SK-N-SH treated with all-trans-retinoic acid at 6 μM for 48 hours (cell line): ENCODE results near the gene DCBLD2.
A peak's percentile ranks its signal among the peaks of the same experiment; 100 is the strongest.
"Not testable (repeated sequence)": the region's sequence is repeated elsewhere in the genome, so short reads cannot be mapped to it uniquely, and the experiment has no call there.

ENCODE experiments used
- ATAC-seq: fragments of 200-7000 bp; cut with Tn5 transposase; 3 replicates; pipeline ENCODE4 v1.9.1; 2020; ENCODE audit warnings: mild to moderate bottlenecking, moderate library complexity
- ARNTL ChIP-seq: fragments of 450-650 bp; formaldehyde crosslinking; IDR thresholded peaks from 2 replicates; pipeline ENCODE4 v1.5.0; 2020; ENCODE audit warnings: low read depth, mild to moderate bottlenecking, moderate library complexity, borderline replicate concordance
- BACH2 ChIP-seq: fragments of 250-450 bp; sonication (Bioruptor Pico); IDR thresholded peaks from 2 replicates; pipeline ENCODE4 v1.9.0; 2021; ENCODE audit warnings: mild to moderate bottlenecking, borderline replicate concordance
- CREB5 ChIP-seq: fragments of 250-450 bp; sonication (Bioruptor Pico); IDR thresholded peaks from 2 replicates; pipeline ENCODE4 v1.5.1; 2020; ENCODE audit warnings: low read depth, mild to moderate bottlenecking, moderate library complexity
- CSDC2 ChIP-seq: fragments of 250-450 bp; sonication (Bioruptor Pico); IDR thresholded peaks from 2 replicates; pipeline ENCODE4 v1.5.0; 2020; ENCODE audit warnings: mild to moderate bottlenecking, moderate library complexity
- ESRRG ChIP-seq: fragments of 250-450 bp; sonication (Bioruptor Pico); IDR thresholded peaks from 2 replicates; pipeline ENCODE4 v1.6.1; 2021; ENCODE audit warnings: mild to moderate bottlenecking
- GLIS3 ChIP-seq: fragments of 250-450 bp; sonication (Bioruptor Pico); IDR thresholded peaks from 2 replicates; pipeline ENCODE4 v1.5.0; 2020; ENCODE audit warnings: mild to moderate bottlenecking, moderate library complexity
- ISL1 ChIP-seq: fragments of 250-450 bp; sonication (Bioruptor Pico); IDR thresholded peaks from 2 replicates; pipeline ENCODE4 v2.1.2; 2022; ENCODE audit warnings: mild to moderate bottlenecking, moderate library complexity
- OSR1 ChIP-seq: fragments of 250-450 bp; sonication (Bioruptor Pico); IDR thresholded peaks from 2 replicates; pipeline ENCODE4 v1.8.0; 2022; ENCODE audit warnings: moderate library complexity, mild to moderate bottlenecking, inconsistent platforms
- POU6F1 ChIP-seq: fragments of 250-450 bp; sonication (Bioruptor Pico); IDR thresholded peaks from 2 replicates; pipeline ENCODE4 v1.8.0; 2021; ENCODE audit warnings: low read depth, mild to moderate bottlenecking, moderate library complexity, borderline replicate concordance
- PPARA ChIP-seq: fragments of 250-450 bp; sonication (Bioruptor Pico); IDR thresholded peaks from 2 replicates; pipeline ENCODE4 v1.5.0; 2020; ENCODE audit warnings: mild to moderate bottlenecking, borderline replicate concordance
- RARB ChIP-seq: fragments of 250-450 bp; sonication (Bioruptor Pico); IDR thresholded peaks from 2 replicates; pipeline ENCODE4 v1.8.0; 2021; ENCODE audit warnings: mild to moderate bottlenecking, moderate library complexity
- SNAI2 ChIP-seq: fragments of 250-450 bp; sonication (Bioruptor Pico); IDR thresholded peaks from 2 replicates; pipeline ENCODE4 v1.5.0; 2020; ENCODE audit warnings: mild to moderate bottlenecking, moderate library complexity
- TCF4 ChIP-seq: fragments of 250-450 bp; sonication (Bioruptor Pico); IDR thresholded peaks from 2 replicates; pipeline ENCODE4 v1.8.0; 2021; ENCODE audit warnings: mild to moderate bottlenecking, moderate library complexity, borderline replicate concordance
- TOX ChIP-seq: fragments of 250-450 bp; sonication (Bioruptor Pico); IDR thresholded peaks from 2 replicates; pipeline ENCODE4 v1.8.0; 2021; ENCODE audit warnings: mild to moderate bottlenecking, moderate library complexity, borderline replicate concordance
- TSHZ2 ChIP-seq: fragments of 250-450 bp; sonication (Bioruptor Pico); IDR thresholded peaks from 2 replicates; pipeline ENCODE4 v1.5.0; 2020; ENCODE audit warnings: mild to moderate bottlenecking, moderate library complexity
- ZC3H10 ChIP-seq: fragments of 250-450 bp; sonication (Bioruptor Pico); IDR thresholded peaks from 2 replicates; pipeline ENCODE4 v1.5.1; 2021; ENCODE audit warnings: mild to moderate bottlenecking, moderate library complexity
- ZFP3 ChIP-seq: fragments of 250-450 bp; sonication (Bioruptor Pico); IDR thresholded peaks from 2 replicates; pipeline ENCODE4 v1.5.0; 2020; ENCODE audit warnings: mild to moderate bottlenecking, moderate library complexity
- ZFP30 ChIP-seq: fragments of 450-650 bp; formaldehyde crosslinking; IDR thresholded peaks from 2 replicates; pipeline ENCODE4 v1.5.0; 2022; ENCODE audit warnings: mild to moderate bottlenecking, moderate library complexity
- ZNF565 ChIP-seq: fragments of 450-650 bp; formaldehyde crosslinking; conservative IDR thresholded peaks from 2 replicates; pipeline ENCODE4 v1.5.0; 2020; ENCODE audit warnings: low read depth, mild to moderate bottlenecking, moderate library complexity
- ZNF70 ChIP-seq: fragments of 450-650 bp; formaldehyde crosslinking; IDR thresholded peaks from 2 replicates; pipeline ENCODE4 v1.5.0; 2020; ENCODE audit warnings: mild to moderate bottlenecking, moderate library complexity
- ZNF8 ChIP-seq: fragments of 450-650 bp; formaldehyde crosslinking; IDR thresholded peaks from 2 replicates; pipeline ENCODE4 v1.5.0; 2020; ENCODE audit warnings: mild to moderate bottlenecking, moderate library complexity

The DCBLD2 gene

GRCh38 chr3:98874602-98875249 is 26.8 kb downstream of the DCBLD2 start (continued):
- no peak for TF ChIP-seq RARB (CRISPR knock-in tag)
- TF ChIP-seq PPARA (CRISPR knock-in tag) = no peak
- no peak for TF ChIP-seq ISL1

- no peak for ATAC-seq
- TF ChIP-seq ISL1 (no peak), ARNTL (CRISPR knock-in tag) (no peak), CSDC2 (CRISPR knock-in tag) (no peak)
Measured at GRCh38 chr3:98869391-98869790, 32.1 kb downstream of the DCBLD2 start.

- not testable (repeated sequence) for ATAC-seq
Measured at GRCh38 chr3:98857971-98858370, 43.5 kb downstream of the DCBLD2 start.

- ATAC-seq = not testable (repeated sequence)
Measured at GRCh38 chr3:98857258-98857657, 44.2 kb downstream of the DCBLD2 start.

GRCh38 chr3:98856724-98857123 is 44.8 kb downstream of the DCBLD2 start:
- TF ChIP-seq ISL1 (no peak), POU6F1 (CRISPR knock-in tag) (no peak), TCF4 (no peak), PPARA (CRISPR knock-in tag) (no peak), ZC3H10 (no peak), ZFP3 (CRISPR knock-in tag) (no peak), ZFP30 (CRISPR knock-in tag) (no peak), BACH2 (CRISPR knock-in tag) (no peak), TOX (CRISPR knock-in tag) (no peak), ZNF8 (no peak)
- no peak for ATAC-seq

GRCh38 chr3:98855806-98856400 is 45.6 kb downstream of the DCBLD2 start:
- TF ChIP-seq CREB5 (CRISPR knock-in tag) = no peak
- TF ChIP-seq TCF4 = no peak
- no peak for TF ChIP-seq ZNF70 (CRISPR knock-in tag)
- peak; percentile 83 for TF ChIP-seq ISL1
- ATAC-seq = peak; percentile 91

- TF ChIP-seq TSHZ2 (CRISPR knock-in tag) (no peak), OSR1 (CRISPR knock-in tag) (no peak), ZNF565 (CRISPR knock-in tag) (no peak), ZC3H10 (no peak), PPARA (CRISPR knock-in tag) (no peak), SNAI2 (no peak), TCF4 (no peak), ZFP3 (CRISPR knock-in tag) (no peak), TOX (CRISPR knock-in tag) (no peak), ZNF8 (no peak), CSDC2 (CRISPR knock-in tag) (no peak), GLIS3 (CRISPR knock-in tag) (no peak), ARNTL (CRISPR knock-in tag) (no peak), ISL1 (no peak), CREB5 (CRISPR knock-in tag) (no peak), BACH2 (CRISPR knock-in tag) (no peak), ZFP30 (CRISPR knock-in tag) (no peak), ESRRG (CRISPR knock-in tag) (no peak), ZNF70 (CRISPR knock-in tag) (no peak), RARB (CRISPR knock-in tag) (no peak)
- TF ChIP-seq, all 23 proteins: peak for 0
- no peak for ATAC-seq
Measured at GRCh38 chr3:98848108-98848507, 53.4 kb downstream of the DCBLD2 start.
